Stimulated activated CD4-positive, alpha-beta T cell treated with anti-CD3 and anti-CD28 coated beads, Interleukin-4, amount 100 ng/mL, for 24 hours (primary cell): ENCODE results near the gene DTX4.

Experiments
- DNase-seq: peaks from one replicate; pipeline ENCODE4 v3.0.0-alpha.2; 2020

The DTX4 gene

GRCh38 chr11:59173080-59173963 is 1.4 kb downstream of the DTX4 start:
- DNase-seq = no peak

GRCh38 chr11:59173964-59174663 is 2.2 kb downstream of the DTX4 start:
- DNase-seq = no peak

GRCh38 chr11:59174664-59175033 is 2.7 kb downstream of the DTX4 start:
- DNase-seq = no peak

GRCh38 chr11:59175091-59175501 is 3.2 kb downstream of the DTX4 start:
- no peak for DNase-seq

- no peak for DNase-seq
Measured at GRCh38 chr11:59176330-59176729, 4.4 kb downstream of the DTX4 start.

GRCh38 chr11:59178402-59178801 is 6.5 kb downstream of the DTX4 start:
- no peak for DNase-seq

- no peak for DNase-seq
Measured at GRCh38 chr11:59179121-59179520, 7.2 kb downstream of the DTX4 start.

GRCh38 chr11:59180168-59180776 is 8.3 kb downstream of the DTX4 start:
- DNase-seq = no peak

GRCh38 chr11:59180907-59181306 is 9.0 kb downstream of the DTX4 start:
- no peak for DNase-seq

GRCh38 chr11:59181746-59182456 is 10.0 kb downstream of the DTX4 start:
- no peak for DNase-seq

GRCh38 chr11:59182457-59183151 is 10.7 kb downstream of the DTX4 start:
- DNase-seq = no peak

GRCh38 chr11:59183771-59184170 is 11.8 kb downstream of the DTX4 start:
- DNase-seq = no peak

- DNase-seq = no peak
Measured at GRCh38 chr11:59184691-59185339, 12.9 kb downstream of the DTX4 start.

- no peak for DNase-seq
Measured at GRCh38 chr11:59185386-59185945, 13.5 kb downstream of the DTX4 start.

GRCh38 chr11:59186130-59186594 is 14.2 kb downstream of the DTX4 start:
- DNase-seq = peak; percentile 59

- no peak for DNase-seq
Measured at GRCh38 chr11:59187035-59187434, 15.1 kb downstream of the DTX4 start.

- no peak for DNase-seq
Measured at GRCh38 chr11:59187587-59187986, 15.7 kb downstream of the DTX4 start.

GRCh38 chr11:59188954-59189353 is 17.0 kb downstream of the DTX4 start:
- DNase-seq = no peak

GRCh38 chr11:59189986-59190385 is 18.1 kb downstream of the DTX4 start:
- no peak for DNase-seq

- DNase-seq = no peak
Measured at GRCh38 chr11:59191095-59191494, 19.2 kb downstream of the DTX4 start.

- no peak for DNase-seq
Measured at GRCh38 chr11:59191890-59192289, 20.0 kb downstream of the DTX4 start.
